ENCODE results near the gene PLA2G6. TPM values are rescaled to one million over a fixed set of nuclear protein-coding genes. Genes with fewer than 3 reads are reported as not detected.

Gene PLA2G6
- total and polyA plus RNA-seq, 2 of the 8 experiments (the other 6 are each of a cell fraction or from before 2014, with no cell fraction given), result 13.2 to 21.0 TPM

DNA sequence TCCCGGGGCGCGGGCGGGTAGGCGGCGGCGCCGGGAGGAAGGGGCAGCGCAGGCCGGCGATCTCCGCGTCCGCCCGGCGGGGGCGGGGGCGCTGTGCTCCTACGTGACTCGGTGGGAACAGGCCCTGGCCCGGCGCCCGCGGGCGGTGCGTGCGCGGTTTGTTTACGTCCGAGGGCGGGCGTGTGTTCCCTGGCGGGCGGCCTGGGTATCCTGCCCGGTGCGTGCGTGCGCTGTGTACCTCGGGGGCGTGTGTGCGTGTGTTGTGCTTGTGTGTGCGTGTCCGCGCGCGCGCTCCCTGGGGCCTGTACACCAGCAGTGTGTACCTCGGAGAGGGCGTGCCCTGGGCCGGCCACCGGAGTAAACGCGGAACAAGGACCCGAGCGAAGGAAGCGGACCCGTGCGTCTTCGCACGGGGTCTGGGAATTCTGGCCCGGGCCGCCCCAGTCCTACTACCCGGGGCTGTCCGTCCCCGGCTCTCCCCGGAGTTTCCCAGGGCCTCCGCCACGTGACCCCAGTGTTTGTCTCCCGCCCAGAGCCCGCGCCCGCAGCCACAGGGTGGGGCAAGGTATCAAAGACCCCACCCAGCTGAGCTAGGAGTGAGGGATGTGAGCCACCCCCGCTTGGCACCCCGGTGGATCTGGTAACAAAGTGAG is 20.9 kb upstream of the PLA2G6 start (continued):
- peak; percentile 14; the same call in 1 of the 2 replicates for TF ChIP-seq GABPA (IDR thresholded peaks at IDR 0.05; ENCODE audit: borderline replicate concordance, insufficient read depth, low read length)
- TF ChIP-seq, protein P1, sequence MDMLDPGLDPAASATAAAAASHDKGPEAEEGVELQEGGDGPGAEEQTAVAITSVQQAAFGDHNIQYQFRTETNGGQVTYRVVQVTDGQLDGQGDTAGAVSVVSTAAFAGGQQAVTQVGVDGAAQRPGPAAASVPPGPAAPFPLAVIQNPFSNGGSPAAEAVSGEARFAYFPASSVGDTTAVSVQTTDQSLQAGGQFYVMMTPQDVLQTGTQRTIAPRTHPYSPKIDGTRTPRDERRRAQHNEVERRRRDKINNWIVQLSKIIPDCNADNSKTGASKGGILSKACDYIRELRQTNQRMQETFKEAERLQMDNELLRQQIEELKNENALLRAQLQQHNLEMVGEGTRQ (IDR thresholded peaks at IDR 0.05; ENCODE audit: low read length), result peak; percentile 64
